Activated CD4-positive, alpha-beta T cell treated with anti-CD3 and anti-CD28 coated beads, Interleukin-2, Interleukin-6, amounts not matched to agents 100 ng/mL and 50 ng/mL, durations not matched to agents 16 hours and 8 hours (primary cell): ENCODE measurements around the gene BBS5.
"Not testable (repeated sequence)": the region's sequence is repeated elsewhere in the genome, so short reads cannot be mapped to it uniquely, and the experiment has no call there.

Experiments used
- DNase-seq: peaks from one replicate; pipeline ENCODE4 v3.0.0-alpha.2; 2020

Gene BBS5

DNA sequence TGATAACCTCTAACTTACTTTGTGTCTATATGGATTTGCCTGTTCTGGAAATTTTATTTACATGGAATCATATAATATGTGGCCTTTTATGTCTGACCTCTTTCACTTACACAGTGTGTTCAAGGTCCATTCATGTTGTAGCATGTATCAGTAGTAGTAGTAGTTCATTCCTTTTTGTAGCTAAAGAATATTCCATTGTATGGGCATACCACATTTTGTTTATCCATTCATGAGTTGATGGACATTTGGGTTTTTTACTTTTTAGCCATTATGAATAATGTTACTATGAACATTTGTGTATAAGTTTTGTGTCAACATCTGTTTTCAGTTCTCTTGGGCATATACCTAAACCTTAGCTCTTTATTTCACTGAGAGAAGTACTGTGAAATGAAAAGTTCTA lies 11.5 kb downstream of the BBS5 start:
- no peak for DNase-seq

DNA sequence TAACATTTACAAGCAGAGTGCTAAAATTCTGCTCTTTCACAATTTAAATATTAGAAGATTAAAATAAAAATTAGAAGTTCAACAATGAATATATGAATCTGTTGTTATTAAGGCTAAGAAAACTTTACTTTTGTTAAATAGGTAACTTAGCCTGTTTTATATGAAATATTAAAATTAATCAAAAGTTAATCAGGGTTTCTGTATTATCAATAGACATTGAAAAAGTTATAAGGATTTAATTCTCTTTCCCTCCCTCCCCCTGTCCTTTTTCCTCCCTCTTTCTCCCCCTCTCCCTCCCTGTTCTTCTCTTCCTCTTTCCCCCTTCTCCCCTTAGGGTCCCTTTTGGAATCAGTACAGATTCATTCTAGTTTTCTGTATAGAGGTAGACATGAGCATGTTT lies 12.1 kb downstream of the BBS5 start:
- no peak for DNase-seq

DNA sequence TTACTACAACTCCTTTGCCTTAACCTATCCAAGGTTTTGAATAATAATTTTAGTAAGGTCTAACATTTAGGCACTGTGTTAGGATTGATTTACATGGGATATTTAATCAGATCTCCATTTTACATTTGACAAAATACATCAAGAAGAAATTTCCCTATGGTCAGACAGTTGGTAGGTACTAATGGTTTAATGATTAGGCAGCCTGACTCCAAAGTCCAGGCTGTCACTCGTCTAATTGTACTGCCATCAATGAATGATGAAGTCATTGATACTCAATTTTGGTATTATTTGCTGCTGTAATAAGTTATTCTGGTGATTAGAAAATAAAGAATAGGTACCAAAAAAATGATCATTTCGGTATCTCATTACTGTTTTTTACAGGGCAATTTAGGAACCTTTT lies 14.1 kb downstream of the BBS5 start:
- DNase-seq: no peak

DNA sequence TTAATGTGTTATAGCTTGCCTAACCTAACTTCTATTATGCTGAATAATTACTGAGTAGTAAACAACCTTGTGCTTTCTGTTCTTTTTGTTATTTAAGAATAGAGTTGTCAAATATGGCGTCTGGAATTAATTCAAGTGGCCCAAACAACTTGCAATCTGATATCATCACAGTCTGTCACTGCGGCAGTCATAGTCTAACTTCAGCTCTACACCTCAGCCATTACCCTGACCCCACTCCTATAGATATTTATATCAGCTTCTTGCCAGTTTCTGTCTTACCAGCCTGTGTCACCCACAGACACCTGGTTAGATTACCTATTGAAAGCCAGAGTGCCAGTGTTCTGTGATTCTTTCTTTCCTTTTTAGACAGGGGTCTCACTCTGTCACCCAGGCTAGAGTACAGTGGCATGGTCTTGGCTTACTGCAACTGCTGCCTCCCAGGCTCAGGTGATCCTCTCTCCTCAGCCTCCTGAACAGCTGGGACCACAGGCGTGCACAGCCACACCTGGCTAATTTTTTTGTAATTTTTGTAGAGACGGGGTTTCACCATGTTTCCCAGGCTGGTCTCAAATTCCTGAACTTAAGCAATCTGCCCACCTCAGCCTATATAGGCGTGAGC lies 16.1 kb downstream of the BBS5 start:
- no peak for DNase-seq

DNA sequence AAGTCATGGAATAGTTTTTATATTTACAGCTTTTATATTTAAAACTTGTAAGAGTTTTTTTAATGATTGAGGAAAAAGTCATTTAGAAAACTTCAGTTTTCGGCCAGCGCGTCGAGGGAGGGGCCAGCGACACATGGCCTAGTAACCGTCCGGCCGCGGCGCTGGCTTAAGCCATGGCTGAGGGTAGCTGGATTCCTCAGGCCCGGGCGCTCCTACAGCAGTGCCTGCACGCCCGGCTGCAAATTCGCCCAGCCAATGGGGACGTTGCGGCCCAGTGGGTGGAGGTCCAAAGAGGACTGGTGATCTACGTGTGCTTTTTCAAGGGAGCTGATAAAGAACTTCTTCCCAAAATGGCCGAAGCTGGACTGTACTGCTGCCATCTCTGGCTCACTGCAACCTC lies 25.4 kb downstream of the BBS5 start:
- DNase-seq: no peak

DNA sequence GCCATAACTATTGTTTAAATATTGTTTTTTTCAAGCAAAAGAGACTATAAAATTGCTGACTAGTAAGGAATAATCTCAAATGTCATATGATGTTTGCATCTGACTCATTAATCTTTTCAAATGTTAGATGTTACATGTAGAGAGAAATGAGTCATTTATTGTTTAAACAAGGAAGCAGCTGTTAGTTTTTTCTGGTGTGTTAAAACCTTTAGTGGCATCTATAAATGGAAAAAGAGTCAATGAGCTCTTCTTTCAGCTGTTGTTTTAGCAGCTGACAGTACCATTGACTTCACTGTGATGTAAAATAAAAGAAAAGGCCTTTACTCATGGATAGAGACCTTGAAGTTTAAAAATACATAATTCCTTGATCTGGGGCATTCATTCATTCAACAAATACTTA lies 28.4 kb downstream of the BBS5 start:
- no peak for DNase-seq

DNA sequence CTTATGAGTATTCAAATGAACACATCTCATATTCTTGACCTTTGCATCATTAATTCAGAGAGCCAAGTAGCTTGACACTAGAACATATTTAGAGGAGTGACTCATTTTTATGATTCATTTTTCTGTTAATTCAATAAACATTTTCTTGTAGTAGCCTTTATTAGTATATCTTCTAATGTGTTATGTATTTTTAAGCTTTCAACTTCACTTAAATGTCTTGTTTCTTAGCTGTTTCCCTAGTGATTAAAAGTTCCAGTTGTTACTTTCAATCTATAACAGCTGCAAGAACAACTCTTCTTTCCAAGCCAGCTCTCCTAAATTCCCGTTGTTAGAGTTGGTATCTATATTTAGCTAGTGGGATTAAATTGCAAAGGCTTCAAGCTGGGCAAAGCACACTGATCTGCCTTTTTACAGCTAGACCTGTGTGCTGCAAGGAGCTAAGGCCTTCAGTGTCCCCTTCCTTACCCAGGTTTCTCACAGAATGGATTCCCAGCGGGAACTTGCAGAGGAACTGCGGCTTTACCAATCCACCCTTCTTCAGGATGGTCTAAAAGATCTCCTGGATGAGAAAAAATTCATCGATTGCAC lies 30.1 kb downstream of the BBS5 start, which contains the start of gene KLHL41:
Gene KLHL41, plus strand, starts transcription at position 405 of the 588 bp plus-strand sequence. Its CDS starts 77 bp downstream, at position 482.
- no peak for DNase-seq

DNA sequence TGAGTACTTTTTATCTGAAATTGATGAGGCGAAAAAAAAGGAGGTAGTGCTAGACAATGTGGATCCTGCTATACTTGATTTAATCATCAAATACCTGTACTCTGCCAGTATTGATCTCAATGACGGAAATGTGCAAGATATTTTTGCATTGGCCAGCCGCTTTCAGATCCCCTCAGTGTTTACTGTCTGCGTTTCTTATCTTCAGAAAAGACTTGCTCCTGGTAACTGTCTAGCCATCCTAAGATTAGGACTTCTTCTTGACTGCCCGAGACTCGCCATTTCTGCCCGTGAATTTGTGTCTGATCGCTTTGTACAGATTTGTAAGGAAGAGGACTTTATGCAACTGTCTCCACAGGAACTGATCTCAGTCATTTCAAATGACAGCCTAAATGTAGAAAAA lies 30.7 kb downstream of the BBS5 start:
- no peak for DNase-seq

DNA sequence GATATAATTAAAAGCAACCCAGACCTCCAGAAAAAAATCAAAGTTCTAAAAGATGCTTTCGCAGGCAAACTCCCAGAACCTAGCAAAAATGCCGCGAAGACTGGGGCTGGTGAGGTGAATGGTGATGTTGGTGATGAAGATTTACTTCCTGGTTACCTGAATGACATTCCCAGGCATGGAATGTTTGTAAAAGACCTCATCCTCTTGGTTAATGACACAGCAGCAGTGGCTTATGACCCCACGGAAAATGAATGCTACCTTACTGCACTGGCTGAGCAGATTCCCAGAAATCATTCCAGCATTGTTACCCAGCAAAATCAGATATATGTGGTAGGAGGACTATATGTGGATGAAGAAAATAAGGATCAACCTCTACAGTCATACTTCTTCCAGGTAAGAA lies 31.2 kb downstream of the BBS5 start:
- DNase-seq: no peak

DNA sequence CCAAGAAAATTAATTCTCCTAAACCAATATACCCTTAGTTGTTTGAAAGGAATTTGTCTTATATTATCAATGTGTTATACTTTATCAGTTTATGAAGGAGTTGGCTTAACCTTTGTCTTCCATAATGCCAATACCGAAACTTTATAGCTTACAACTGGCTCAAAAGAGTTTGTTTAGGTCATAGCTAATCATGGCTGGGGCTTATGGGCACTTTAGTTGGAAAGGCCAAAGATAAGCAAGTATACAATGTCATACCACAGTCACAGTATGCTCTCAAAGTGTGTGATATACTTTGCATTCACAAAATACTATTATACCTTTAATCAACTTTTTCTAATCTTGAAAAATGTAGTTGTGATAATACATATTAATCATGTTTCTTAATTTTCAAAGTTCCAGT lies 32.5 kb downstream of the BBS5 start:
- DNase-seq: no peak

DNA sequence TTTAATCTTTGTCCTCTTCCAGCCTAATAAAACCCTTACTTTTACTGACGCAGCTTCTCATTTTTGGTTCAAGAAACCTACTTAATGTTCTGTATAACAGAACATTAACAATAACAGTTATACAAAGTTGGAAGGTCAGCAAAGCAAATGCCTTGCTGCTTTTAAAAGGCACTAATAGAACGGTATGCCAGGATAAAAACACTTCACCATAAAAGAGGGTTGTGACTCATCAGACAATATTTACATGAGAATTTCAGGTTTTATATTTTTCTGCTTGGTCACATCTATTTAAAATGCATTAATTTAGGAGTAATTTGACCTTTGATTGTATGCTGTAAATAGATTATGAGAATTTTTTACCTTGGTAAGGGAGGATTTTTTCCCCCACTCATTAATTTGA lies 33.2 kb downstream of the BBS5 start:
- DNase-seq: no peak

DNA sequence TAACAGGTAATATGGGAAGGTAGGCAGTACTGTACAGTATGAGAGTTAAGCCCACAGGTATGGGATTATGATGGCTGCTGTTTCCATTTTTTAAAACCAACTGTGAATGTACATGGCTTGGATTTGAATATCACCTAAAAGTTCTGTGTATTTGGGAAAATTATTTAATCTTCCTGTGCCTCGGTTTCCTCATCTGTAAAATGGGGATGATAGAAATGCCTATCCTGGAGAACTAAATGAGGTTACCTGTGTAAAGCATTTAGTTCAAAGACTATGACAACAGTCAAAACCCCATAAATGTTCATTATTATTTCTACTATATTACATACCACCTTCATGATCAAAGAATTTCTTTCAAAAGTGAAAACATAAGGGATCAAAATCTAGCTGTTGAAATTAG lies 33.8 kb downstream of the BBS5 start:
- DNase-seq: no peak

DNA sequence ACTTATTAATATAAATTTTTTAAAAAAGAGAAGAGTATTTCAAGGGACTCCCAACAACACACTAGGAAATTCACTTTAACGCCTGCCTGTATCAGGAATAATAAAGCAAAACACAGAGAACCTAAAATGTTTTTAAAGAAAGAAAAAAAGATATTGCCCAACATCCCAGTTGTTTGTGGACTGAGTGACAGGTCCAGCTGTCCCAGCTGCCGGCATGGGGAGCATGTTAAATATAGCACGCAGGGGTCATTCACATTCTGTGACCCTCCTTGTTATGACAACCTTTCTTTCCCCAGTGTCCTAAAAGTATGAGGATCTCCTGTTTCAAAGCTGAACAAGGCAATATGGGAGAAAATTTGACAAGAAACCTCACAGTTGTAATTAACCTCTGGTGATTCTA lies 34.6 kb downstream of the BBS5 start:
- no peak for DNase-seq

DNA sequence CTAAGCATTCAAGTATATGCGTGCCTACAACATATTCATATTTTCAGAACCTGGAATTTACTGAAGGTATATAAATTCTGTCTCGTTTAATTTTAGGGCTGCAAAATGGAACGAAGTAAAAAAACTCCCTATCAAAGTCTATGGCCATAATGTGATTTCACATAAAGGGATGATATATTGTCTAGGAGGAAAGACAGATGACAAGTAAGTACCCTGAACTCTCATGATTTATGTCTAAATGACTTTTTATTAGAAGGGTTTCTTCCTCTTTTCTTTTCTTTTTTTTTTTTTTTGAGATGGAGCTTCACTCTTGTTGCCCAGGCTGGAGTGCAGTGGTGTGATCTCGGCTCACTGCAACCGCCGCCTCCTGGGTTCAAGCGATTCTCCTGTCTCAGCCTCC lies 35.5 kb downstream of the BBS5 start:
- DNase-seq: not testable (repeated sequence)

DNA sequence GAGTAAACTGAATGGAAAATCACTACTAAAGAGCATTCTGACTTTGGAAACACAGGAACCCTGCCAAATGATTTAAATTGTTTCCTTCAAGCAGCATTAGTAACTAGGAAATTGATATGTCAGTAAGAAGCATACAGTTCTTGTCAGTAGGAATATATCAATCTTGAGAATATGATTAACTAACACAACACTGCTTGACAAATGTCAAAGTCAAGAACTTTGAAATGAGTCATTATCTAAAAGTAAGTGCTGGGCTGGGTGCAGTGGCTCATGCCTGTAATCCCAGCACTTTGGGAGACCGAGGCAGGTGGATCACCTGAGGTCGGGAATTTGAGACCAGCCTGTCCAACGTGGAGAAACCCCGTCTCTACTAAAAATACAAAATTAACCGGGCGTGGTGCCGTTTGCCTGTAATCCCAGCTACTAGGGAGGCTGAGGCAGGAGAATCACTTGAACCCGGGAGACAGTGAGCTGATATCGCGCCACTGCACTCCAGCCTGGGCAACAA lies 37.2 kb downstream of the BBS5 start:
- DNase-seq: not testable (repeated sequence)

DNA sequence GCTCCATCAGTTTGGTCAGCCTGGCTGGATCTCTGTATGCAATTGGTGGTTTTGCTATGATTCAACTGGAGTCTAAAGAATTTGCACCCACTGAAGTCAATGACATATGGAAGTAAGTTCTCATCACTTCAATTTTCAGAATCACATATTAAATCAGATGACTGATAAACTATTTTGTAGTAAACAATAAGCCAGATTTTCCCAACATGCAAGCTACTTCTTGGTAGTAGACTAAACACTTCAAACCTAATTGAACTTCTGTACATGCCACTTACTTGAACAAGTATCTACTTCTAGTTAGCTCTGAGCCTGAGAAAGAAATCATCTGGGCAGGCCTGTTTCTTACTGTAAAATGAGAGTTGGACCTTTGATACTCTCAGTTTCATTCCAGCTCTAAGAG lies 41.6 kb downstream of the BBS5 start:
- DNase-seq: no peak

DNA sequence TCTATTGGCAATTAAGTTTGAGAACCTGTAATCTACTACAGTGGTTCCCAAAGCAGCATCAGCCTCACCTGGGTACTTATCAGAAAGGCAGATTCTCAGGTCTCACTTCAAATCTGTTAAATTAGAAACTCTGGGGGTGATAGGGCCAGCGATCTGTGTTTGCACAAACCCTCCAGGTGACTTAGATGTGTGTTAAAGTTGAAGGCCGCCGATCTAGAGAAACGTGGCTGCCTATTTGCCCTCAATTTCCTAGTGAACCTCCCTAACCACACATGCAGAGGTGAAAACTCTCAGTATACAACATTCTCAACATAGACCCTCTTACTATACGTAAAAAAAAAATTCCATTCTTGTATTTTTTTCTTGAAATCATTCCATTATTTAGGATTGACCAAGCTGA lies 44.4 kb downstream of the BBS5 start:
- DNase-seq: no peak

DNA sequence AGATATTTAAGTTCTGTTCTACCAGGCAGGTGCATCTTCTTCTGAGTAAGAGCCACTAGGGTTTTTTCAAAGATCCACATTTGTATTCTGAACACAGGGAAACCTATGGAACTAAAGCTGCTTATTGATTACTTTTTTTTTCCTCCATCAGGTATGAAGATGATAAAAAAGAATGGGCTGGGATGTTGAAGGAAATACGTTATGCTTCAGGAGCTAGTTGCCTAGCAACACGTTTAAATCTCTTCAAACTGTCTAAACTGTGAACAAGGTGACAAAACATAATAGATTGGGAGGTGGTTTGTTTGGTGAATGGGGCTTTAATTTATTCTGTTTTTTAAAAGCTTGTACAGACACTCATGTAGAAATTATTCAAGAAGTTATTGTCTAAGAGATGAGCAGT lies 46.1 kb downstream of the BBS5 start:
- no peak for DNase-seq

DNA sequence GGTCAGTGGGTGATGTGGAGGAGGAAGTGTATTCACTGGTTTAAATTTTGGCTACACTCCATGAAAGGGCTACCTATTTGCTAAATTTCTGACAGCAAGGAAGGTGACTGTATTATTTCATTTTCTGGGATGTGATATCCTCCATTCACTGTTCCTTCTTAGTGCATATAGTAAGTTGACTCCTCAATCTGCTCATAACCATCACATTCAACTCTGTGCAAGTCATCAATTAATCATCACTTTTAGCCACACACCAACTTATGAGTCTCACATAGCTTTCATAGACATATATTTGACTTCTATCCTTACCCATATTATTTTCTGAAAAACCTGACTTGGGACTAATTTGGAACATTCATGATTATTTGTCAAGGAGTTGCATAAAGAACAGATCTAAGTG lies 47.2 kb downstream of the BBS5 start:
- no peak for DNase-seq

DNA sequence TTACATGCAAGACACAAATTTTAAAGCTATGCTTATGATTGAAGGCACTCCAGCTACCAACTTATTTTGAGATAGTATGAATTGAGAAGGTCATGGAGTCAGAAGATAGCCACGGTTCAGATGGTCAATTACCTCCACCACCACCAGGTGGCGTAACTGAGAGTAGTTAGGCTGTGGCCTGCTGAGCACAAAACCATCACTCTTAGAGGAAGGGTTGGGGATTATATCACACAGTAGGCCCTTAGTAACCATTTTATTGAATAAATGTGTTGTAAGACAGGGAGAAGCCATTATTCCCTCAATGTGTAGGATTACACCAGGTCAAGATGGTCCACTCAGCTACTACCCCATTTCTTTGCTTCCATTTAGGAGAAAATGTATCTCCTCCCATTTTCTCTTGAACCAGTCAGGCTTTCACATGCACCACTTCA lies 49.0 kb downstream of the BBS5 start:
- DNase-seq: peak; percentile 84

DNA sequence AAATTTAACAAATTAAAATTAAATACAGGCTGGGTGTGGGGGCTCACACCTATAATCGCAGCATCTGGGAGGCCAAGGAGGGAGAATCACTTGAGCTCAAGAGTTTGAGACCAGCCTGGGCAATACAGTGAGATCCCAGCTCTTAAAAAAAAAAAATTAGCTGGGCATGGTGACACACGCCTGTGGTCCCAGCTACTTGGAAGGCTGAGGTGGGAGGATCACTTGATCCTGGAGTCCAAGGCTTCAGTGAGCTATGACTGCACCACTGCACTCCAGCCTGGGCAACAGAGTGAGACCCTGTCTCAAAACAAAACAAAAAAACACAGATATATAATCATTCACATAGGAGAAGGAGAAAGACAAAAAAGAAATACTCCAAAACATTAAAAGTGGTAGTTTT lies 60.2 kb downstream of the BBS5 start:
- not testable (repeated sequence) for DNase-seq

DNA sequence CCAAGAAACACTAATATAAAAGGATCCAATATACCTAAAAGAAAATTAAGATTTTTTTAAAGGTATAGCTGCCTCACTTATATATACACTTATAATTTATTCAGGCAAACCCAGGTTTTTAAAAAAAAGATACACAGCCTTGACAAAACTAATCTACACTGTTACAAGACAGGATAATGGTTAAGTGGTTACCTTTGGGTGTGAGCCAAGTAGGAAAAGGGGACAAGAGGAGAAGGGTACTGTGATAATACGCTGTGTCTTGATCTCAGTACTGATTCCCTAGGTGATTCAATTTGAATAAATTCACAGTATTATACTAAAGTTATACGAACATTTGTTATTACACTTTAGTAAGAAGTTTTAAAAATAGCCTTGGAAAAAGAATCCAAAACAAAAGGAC lies 60.9 kb downstream of the BBS5 start:
- no peak for DNase-seq

DNA sequence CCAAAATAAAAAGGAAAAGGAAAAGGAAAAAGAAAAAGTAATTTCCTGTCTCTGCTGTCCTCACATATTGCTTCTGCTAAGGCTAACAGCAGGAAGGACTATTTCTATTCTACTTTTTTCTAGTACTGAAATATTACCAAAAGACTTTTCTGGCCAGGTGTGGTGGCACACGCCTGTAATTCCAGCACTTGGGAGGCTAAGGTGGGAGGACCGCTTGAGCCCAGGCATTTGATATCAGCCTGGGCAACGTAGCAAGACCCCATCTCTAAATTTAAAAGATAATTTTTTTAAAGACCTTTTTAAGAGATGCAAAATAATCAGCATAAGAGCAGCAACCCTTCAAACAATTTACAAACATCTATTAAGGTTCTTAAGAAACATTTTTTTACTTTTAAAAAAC lies 63.1 kb downstream of the BBS5 start:
- DNase-seq: no peak

DNA sequence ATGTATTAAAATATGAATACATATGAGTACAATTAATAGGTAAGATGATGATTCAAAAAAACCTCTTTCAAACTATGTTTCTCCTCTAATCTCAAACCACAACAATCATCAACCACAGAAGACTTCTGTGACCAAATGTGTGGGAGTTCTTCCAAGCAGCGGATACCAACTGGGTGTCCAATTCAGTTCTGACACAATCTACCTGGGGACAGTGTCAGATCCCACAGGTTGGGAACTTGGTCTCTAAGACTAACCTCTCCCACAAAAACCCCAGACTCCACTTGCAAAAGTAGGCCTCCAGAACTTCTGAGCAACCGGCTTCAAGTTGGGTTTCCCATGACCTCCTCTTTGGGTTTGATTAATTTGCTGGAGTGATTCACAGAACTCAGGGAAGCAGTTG lies 67.5 kb downstream of the BBS5 start:
- DNase-seq: peak; percentile 27
